ENCODE measurements around the gene PPA1.

The PPA1 gene

DNA sequence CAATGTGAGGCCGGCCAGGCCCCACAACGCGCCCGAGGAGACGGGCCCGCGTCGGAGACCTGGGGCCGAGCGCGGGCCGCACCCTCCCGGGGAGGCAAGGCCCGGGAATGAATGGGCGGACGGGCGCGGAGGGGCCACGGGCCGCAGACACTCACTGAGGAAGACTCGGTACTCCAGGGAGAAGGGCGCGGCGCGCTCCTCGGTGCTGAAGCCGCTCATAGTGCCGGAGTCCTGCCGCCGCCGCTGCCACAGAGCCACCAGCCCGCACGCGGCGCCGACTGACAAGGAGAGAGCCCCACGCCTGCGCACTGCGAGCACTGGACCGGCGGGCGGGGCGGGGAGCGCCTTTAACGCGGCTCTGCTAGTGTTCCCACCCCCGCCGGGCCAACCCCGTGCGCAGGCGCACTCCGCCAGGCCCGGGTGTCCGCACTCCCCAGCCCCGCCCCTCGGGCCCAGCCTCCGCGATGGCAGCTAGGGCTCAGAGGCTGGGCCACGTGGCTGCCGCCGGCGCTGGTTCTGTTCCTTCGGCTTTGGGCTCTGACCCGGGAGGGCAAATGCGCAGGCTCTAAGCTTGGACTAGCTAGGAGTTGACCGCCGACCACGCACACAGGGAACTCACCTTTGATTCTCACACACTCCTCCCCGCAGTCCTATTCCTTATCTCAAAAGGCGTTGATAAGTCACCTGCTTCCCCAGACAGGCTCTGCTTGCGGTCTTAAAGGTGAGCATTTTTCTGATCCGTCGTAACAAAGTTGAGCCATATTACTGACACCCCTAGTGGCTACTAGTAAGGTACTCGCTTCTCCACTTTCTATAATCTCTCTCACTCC is at the start of gene PPA1:
PPA1 (minus strand) TSS at position 321 of the 830 bp plus-strand sequence; CDS start at position 219, 102 bp downstream.
- Histone ChIP-seq H3K36me3 (ENCODE audit: control insufficient read depth, insufficient read depth, low read length, severe bottlenecking) (peaks cover 20% of the 10 kb centered on the region), H3K4me1 (ENCODE audit: control insufficient read depth, insufficient read depth, low read length) (peaks cover 31% of the 10 kb centered on the region), H3K27me3 (replicated peaks; ENCODE audit: control insufficient read depth, insufficient read depth, low read length) (no peaks in the 10 kb centered on the region), H3K9ac (ENCODE audit: low read length) (peak within 1 kb of the TSS; percentile 96), H3K9me3 (ENCODE audit: control insufficient read depth, low read length) (no peaks in the 10 kb centered on the region), H3K4me3 (ENCODE audit: low read length) (peak within 1 kb of the TSS; percentile 95)
- peak; percentile 99 for DNase-seq (ENCODE audit: low read depth)

DNA sequence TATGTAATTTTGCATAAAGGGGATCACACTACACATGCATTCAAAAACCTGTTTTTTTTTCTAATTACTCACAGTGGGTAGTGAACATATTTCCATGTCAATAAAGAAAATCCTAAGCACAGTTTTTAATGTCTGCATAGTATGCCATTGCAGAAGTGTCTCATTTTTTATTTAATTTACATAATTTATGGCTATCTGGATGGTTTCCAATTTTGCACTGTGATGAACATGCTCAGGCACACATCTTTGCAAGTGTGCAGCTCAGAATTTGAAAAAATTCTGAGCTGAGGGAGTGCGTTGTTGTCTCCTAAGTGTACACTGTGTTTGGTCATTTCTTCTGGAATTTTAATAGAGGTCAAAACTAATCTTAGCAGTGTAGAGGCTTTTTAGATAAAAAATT is 48.4 kb upstream of the PPA1 start:
- peaks cover 6% of the 10 kb centered on the region for H3K9me3 ChIP-seq (ENCODE audit: control insufficient read depth, low read length)
- H3K27me3 ChIP-seq (replicated peaks; ENCODE audit: control insufficient read depth, insufficient read depth, low read length), result peaks cover 77% of the 10 kb centered on the region
- H3K4me1 ChIP-seq (ENCODE audit: control insufficient read depth, insufficient read depth, low read length), result no peaks in the 10 kb centered on the region
- DNase-seq (ENCODE audit: low read depth), result no peak
- H3K36me3 ChIP-seq (ENCODE audit: control insufficient read depth, insufficient read depth, low read length, severe bottlenecking), result no peaks in the 10 kb centered on the region
- H3K9ac ChIP-seq (ENCODE audit: low read length), result no peak overlapping the region
- H3K4me3 ChIP-seq (ENCODE audit: low read length), result no peak overlapping the region

DNA sequence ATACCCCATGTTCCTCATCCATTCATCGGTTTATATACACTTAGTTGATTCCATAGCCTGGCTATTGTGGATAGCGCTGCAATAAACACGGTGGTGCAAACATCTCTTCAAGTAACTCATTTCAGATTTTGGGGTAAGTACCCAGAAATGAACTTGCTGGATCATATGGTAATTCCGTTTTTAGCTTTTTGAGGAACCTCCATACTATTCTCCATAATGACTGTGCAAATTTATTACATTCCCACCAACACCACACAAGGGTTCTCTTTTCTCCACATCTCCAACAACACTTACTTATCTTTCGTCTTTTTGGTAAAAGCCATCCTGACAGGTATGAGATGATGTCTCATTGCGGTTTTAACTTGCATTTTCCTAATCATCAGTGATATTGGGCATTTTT is 46.9 kb upstream of the PPA1 start:
- no peak for DNase-seq (ENCODE audit: low read depth)
- Histone ChIP-seq H3K9ac (ENCODE audit: low read length) (no peak overlapping the region), H3K27me3 (replicated peaks; ENCODE audit: control insufficient read depth, insufficient read depth, low read length) (peaks cover 64% of the 10 kb centered on the region), H3K9me3 (ENCODE audit: control insufficient read depth, low read length) (peaks cover 6% of the 10 kb centered on the region), H3K4me3 (ENCODE audit: low read length) (no peak overlapping the region), H3K4me1 (ENCODE audit: control insufficient read depth, insufficient read depth, low read length) (peaks cover 2% of the 10 kb centered on the region), H3K36me3 (ENCODE audit: control insufficient read depth, insufficient read depth, low read length, severe bottlenecking) (no peaks in the 10 kb centered on the region)

DNA sequence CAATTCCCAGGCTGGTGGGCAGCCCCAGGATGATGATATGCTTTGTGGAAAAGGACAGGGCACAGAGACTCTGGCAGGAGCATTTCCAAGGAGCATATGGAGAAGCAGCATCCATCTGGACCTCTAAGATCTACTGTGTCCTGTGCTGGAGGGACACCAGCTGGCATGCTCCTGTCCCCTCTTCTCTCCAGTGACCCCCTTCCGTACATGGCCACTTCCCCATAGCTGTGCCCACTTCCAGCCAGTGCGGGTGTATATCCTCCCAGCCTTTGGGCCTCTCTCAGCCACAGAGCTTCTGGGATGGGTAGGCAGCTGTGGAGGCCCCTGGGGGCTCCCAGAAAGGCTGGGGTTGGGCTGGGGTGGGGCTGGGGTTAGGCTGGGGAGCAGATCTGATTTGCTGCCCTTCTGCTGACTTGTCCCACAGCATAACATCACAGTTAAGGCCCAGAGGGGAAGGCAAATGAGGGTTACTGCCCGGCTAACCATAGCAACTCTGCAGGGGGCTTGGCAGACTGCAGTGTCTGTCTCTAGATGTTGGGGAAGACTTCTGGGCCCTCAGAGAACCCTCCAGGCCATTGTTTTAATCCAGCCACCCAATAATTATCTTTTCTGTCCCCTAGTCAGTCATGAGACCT is 44.3 kb upstream of the PPA1 start:
- H3K9ac ChIP-seq (ENCODE audit: low read length), result no peak overlapping the region
- H3K4me1 ChIP-seq (ENCODE audit: control insufficient read depth, insufficient read depth, low read length), result peaks cover 14% of the 10 kb centered on the region
- DNase-seq (ENCODE audit: low read depth), result no peak
- H3K36me3 ChIP-seq (ENCODE audit: control insufficient read depth, insufficient read depth, low read length, severe bottlenecking), result no peaks in the 10 kb centered on the region
- H3K27me3 ChIP-seq (replicated peaks; ENCODE audit: control insufficient read depth, insufficient read depth, low read length), result peaks cover 45% of the 10 kb centered on the region
- H3K4me3 ChIP-seq (ENCODE audit: low read length), result no peak overlapping the region
- no peaks in the 10 kb centered on the region for H3K9me3 ChIP-seq (ENCODE audit: control insufficient read depth, low read length)

DNA sequence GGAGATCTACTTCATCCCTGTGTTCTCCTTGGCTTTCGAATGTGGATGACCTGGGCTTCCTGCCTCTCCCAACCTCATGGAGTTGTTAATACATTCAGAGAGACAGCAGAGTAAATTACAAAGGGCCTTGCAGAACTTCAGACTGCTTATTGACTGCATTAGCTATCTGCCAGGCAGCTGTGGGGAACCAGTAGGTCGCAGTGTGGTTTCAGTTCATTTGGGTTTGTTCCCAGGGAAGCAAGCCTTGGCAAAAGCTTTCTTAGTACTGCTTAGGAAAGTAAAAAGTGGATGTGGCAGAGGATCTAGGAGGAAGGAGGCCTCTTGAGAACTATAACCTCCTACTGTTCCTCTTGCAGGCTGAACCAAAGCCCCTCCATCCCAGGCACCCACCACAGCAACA is 41.4 kb upstream of the PPA1 start:
- Histone ChIP-seq H3K4me3 (ENCODE audit: low read length) (no peak overlapping the region), H3K9ac (ENCODE audit: low read length) (no peak overlapping the region), H3K27me3 (replicated peaks; ENCODE audit: control insufficient read depth, insufficient read depth, low read length) (peaks cover 27% of the 10 kb centered on the region), H3K36me3 (ENCODE audit: control insufficient read depth, insufficient read depth, low read length, severe bottlenecking) (no peaks in the 10 kb centered on the region), H3K9me3 (ENCODE audit: control insufficient read depth, low read length) (no peaks in the 10 kb centered on the region), H3K4me1 (ENCODE audit: control insufficient read depth, insufficient read depth, low read length) (peaks cover 18% of the 10 kb centered on the region)
- peak; percentile 71 for DNase-seq (ENCODE audit: low read depth)

DNA sequence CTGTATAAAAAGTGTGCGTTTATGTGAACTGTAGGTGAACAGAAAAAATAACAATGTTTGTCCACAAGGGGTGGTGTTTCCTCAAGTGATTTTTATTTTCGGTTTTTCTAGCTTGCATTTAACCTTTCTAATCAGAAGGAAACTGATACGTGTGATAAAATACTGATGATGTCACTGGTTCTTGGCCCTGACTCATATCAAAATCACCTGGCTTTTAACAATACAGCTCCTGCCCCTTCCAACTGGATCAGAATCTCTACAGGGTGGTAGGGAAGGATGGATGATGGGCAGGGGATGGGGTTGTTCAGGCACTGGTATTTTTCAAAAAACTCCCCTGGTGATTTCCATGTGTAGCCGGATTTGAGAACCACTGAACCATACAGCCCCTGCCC is 39.7 kb upstream of the PPA1 start:
- DNase-seq (ENCODE audit: low read depth), result peak; percentile 61
- H3K4me3 ChIP-seq (ENCODE audit: low read length), result no peak overlapping the region
- no peaks in the 10 kb centered on the region for H3K36me3 ChIP-seq (ENCODE audit: control insufficient read depth, insufficient read depth, low read length, severe bottlenecking)
- H3K9me3 ChIP-seq (ENCODE audit: control insufficient read depth, low read length), result no peaks in the 10 kb centered on the region
- H3K27me3 ChIP-seq (replicated peaks; ENCODE audit: control insufficient read depth, insufficient read depth, low read length), result peaks cover 23% of the 10 kb centered on the region
- H3K9ac ChIP-seq (ENCODE audit: low read length), result no peak overlapping the region
- peaks cover 19% of the 10 kb centered on the region for H3K4me1 ChIP-seq (ENCODE audit: control insufficient read depth, insufficient read depth, low read length)

DNA sequence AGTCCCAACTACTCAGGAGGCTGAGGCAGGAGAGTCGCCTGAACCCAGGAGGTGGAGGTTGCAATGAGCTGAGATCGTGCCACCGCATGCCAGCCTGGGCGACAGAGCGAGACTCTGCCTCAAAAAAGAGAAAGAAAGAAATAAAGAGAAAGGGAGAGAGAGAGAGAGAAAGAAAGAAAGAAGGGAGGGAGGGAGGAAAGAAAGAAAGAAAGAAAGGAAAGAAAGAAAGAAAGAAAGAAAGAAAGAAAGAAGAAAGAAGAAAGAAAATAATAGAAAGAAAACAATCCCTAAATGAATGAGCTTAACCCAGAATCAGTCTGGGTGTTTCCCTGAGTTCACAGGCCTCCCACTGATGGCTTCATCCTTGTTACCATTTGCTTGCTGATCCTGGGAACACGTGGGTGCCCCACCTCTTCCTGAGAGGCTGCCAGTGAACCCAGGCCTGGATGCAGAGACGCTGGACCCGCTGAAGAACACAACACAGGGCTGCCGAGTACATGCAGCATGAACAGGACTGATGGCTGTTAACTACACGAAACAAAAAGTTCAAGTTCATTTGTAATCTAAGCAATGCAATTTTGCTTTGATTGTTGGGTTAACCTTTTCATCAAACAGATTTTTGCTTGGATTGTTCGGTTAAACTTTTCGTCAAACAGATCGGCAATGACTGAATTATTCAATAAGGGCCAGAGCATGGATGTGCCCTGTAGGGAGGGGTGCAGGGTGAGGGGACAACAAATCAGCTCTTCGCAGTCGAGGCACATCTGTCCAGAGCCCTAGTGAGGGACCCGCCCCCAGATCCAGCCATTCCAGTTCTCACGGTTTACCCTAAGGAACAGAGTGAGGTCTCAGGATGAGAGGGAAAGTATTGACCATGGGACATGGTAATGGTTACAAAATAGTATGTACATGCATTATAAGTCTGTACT is 39.0 kb upstream of the PPA1 start:
- Histone ChIP-seq H3K9ac (ENCODE audit: low read length) (no peak overlapping the region), H3K4me3 (ENCODE audit: low read length) (no peak overlapping the region), H3K4me1 (ENCODE audit: control insufficient read depth, insufficient read depth, low read length) (peaks cover 26% of the 10 kb centered on the region), H3K36me3 (ENCODE audit: control insufficient read depth, insufficient read depth, low read length, severe bottlenecking) (no peaks in the 10 kb centered on the region), H3K27me3 (replicated peaks; ENCODE audit: control insufficient read depth, insufficient read depth, low read length) (peaks cover 20% of the 10 kb centered on the region), H3K9me3 (ENCODE audit: control insufficient read depth, low read length) (no peaks in the 10 kb centered on the region)
- DNase-seq (ENCODE audit: low read depth), result no peak

DNA sequence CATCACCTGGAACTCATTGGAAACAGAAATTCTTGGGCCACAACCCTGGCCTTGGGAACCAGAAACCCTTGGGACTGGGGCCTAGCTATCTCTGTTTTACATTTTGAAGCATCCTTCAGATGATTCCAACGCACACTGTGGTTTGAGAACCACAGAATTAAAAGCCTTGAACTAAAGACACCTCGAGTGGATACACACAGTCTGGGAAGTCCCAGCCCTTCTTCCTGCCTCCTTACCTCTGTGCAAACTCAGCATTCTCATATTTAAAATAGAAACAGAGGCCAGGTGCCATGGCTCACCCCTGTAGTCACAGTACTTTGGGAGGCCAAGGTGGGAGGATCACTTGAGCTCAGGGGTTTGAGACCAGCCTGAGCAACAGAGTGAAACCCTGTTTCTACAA is 37.7 kb upstream of the PPA1 start:
- Histone ChIP-seq H3K27me3 (replicated peaks; ENCODE audit: control insufficient read depth, insufficient read depth, low read length) (peaks cover 16% of the 10 kb centered on the region), H3K9me3 (ENCODE audit: control insufficient read depth, low read length) (no peaks in the 10 kb centered on the region), H3K4me3 (ENCODE audit: low read length) (no peak overlapping the region), H3K9ac (ENCODE audit: low read length) (no peak overlapping the region), H3K4me1 (ENCODE audit: control insufficient read depth, insufficient read depth, low read length) (peaks cover 34% of the 10 kb centered on the region), H3K36me3 (ENCODE audit: control insufficient read depth, insufficient read depth, low read length, severe bottlenecking) (no peaks in the 10 kb centered on the region)
- DNase-seq (ENCODE audit: low read depth), result no peak

DNA sequence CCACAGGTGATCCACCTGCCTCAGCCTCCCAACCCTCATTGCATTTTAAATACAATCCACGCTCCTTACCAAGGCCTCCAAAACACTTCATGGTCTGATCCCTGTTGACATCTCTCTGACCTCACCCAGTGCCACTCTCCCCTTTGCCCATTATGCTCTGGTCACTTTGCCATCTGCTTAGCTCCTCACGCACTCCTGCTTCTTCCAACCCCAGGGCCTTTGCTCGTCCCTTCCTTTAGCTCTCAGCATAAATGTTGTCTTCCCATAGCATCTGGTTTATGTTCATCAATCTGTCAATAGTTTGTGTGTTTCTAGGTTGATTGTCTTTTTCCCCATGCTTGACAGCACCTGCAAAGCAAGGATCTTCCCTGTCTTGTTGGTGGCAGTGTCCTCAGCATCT is 36.5 kb upstream of the PPA1 start:
- no peaks in the 10 kb centered on the region for H3K9me3 ChIP-seq (ENCODE audit: control insufficient read depth, low read length)
- H3K4me1 ChIP-seq (ENCODE audit: control insufficient read depth, insufficient read depth, low read length), result peaks cover 28% of the 10 kb centered on the region
- no peaks in the 10 kb centered on the region for H3K36me3 ChIP-seq (ENCODE audit: control insufficient read depth, insufficient read depth, low read length, severe bottlenecking)
- H3K4me3 ChIP-seq (ENCODE audit: low read length), result no peak overlapping the region
- H3K9ac ChIP-seq (ENCODE audit: low read length), result no peak overlapping the region
- peaks cover 26% of the 10 kb centered on the region for H3K27me3 ChIP-seq (replicated peaks; ENCODE audit: control insufficient read depth, insufficient read depth, low read length)
- DNase-seq (ENCODE audit: low read depth), result no peak

DNA sequence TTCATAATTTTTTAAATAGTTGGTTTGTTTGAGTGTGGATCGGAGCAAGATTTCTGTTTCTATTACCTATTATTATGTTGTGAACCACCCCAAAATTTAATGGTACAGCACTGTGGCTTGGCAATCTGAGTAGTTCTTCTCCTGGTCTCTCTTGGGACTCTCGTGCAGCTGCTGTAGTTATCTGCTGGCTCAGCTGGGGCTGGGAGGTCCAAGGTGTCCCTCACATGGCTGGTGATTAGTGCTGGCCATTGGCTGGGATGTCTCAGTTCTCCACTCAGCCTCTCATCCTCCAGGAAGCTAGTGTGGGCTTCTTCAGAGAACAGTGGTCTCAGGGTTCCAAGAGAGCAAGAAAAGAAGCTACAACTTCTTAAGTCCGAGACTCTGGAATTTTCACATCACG is 35.1 kb upstream of the PPA1 start:
- Histone ChIP-seq H3K4me1 (ENCODE audit: control insufficient read depth, insufficient read depth, low read length) (peaks cover 24% of the 10 kb centered on the region), H3K9ac (ENCODE audit: low read length) (no peak overlapping the region), H3K27me3 (replicated peaks; ENCODE audit: control insufficient read depth, insufficient read depth, low read length) (peaks cover 28% of the 10 kb centered on the region), H3K4me3 (ENCODE audit: low read length) (no peak overlapping the region), H3K9me3 (ENCODE audit: control insufficient read depth, low read length) (no peaks in the 10 kb centered on the region), H3K36me3 (ENCODE audit: control insufficient read depth, insufficient read depth, low read length, severe bottlenecking) (no peaks in the 10 kb centered on the region)
- no peak for DNase-seq (ENCODE audit: low read depth)

Data from adipocyte (in vitro differentiated cells).